ENCODE results near the gene KIAA1755. TPM values are rescaled to one million over a fixed set of nuclear protein-coding genes. Genes with fewer than 3 reads are reported as not detected.

Gene KIAA1755
- total RNA-seq, 1 donor from 2014 or later: 0.06 TPM

- no peak overlapping the region for H3K4me3 ChIP-seq (ENCODE audit: low read depth, low read length)
- no peak for TF ChIP-seq CTCF (conservative IDR thresholded peaks at IDR 0.05; ENCODE audit: low read depth, low read length)
- no peak for DNase-seq (ENCODE audit: low read depth)
These were observed 37.6 kb upstream of the KIAA1755 start for GRCh38 chr20:38297916-38298674.

- no peak for TF ChIP-seq CTCF (conservative IDR thresholded peaks at IDR 0.05; ENCODE audit: low read depth, low read length)
These were observed 35.9 kb upstream of the KIAA1755 start for GRCh38 chr20:38296433-38296832.

GRCh38 chr20:38295811-38296210 is 35.3 kb upstream of the KIAA1755 start:
- no peak for DNase-seq (ENCODE audit: low read depth)
- no peak for TF ChIP-seq CTCF (conservative IDR thresholded peaks at IDR 0.05; ENCODE audit: low read depth, low read length)
- H3K4me3 ChIP-seq (ENCODE audit: low read depth, low read length): no peak overlapping the region

More at GRCh38 chr20:38296433-38296832, 35.9 kb upstream of the KIAA1755 start:
- DNase-seq (ENCODE audit: low read depth): no peak
- H3K4me3 ChIP-seq (ENCODE audit: low read depth, low read length): no peak overlapping the region

- no peak for DNase-seq (ENCODE audit: low read depth)
- H3K4me3 ChIP-seq (ENCODE audit: low read depth, low read length): no peak overlapping the region
- TF ChIP-seq CTCF (conservative IDR thresholded peaks at IDR 0.05; ENCODE audit: low read depth, low read length): no peak
These were observed 33.6 kb upstream of the KIAA1755 start for GRCh38 chr20:38294076-38294591.

- DNase-seq (ENCODE audit: low read depth): no peak
- no peak for TF ChIP-seq CTCF (conservative IDR thresholded peaks at IDR 0.05; ENCODE audit: low read depth, low read length)
- no peak overlapping the region for H3K4me3 ChIP-seq (ENCODE audit: low read depth, low read length)
These were observed 33.0 kb upstream of the KIAA1755 start for GRCh38 chr20:38293491-38294065.

- TF ChIP-seq CTCF (conservative IDR thresholded peaks at IDR 0.05; ENCODE audit: low read depth, low read length): no peak
- H3K4me3 ChIP-seq (ENCODE audit: low read depth, low read length): no peak overlapping the region
These were observed 31.4 kb upstream of the KIAA1755 start for GRCh38 chr20:38291966-38292365.

More at GRCh38 chr20:38291966-38292365, 31.4 kb upstream of the KIAA1755 start:
- no peak for DNase-seq (ENCODE audit: low read depth)
